ENCODE results near the gene POC1A. TPM values are rescaled to one million over a fixed set of nuclear protein-coding genes. Genes with fewer than 3 reads are reported as not detected.

The POC1A gene
- total RNA-seq, 1 experiment from 2014 or later, result 43.0 TPM

- Histone ChIP-seq H3K9me3 (ENCODE audit: low read length) (no peaks in the 10 kb centered on the region), H3K4me1 (ENCODE audit: insufficient read depth, low read length) (peaks cover 49% of the 10 kb centered on the region), H3K9me2 (replicated peaks; ENCODE audit: low read length) (no peaks in the 10 kb centered on the region), H4K20me1 (ENCODE audit: low read length) (peaks cover 10% of the 10 kb centered on the region), H3F3A (ENCODE audit: low read length, unreplicated experiment) (no peaks in the 10 kb centered on the region), H3K36me3 (ENCODE audit: low read depth, low read length) (peaks cover 40% of the 10 kb centered on the region), H3K27me3 (ENCODE audit: low read length) (no peaks in the 10 kb centered on the region), H3K4me3 (ENCODE audit: low read length) (no peak overlapping the region), H2AFZ (ENCODE audit: low read length) (no peak overlapping the region), H3K9ac (ENCODE audit: low read length) (no peak overlapping the region), H3K27ac (ENCODE audit: low read length) (no peak overlapping the region), H3K4me2 (ENCODE audit: low read length) (no peak overlapping the region), H3K79me2 (ENCODE audit: low read length) (peaks cover 59% of the 10 kb centered on the region)
- ATAC-seq, result no peak
- ChIA-PET CTCF (interaction anchor here (0.6 kb wide), 1 partner anchor 83 kb away, joined by 4 read pairs; no protein-coding TSS in a partner anchor), POLR2A (ENCODE audit: unreplicated experiment) (no interaction called here)
- TF ChIP-seq EZH2 (IDR thresholded peaks at IDR 0.05; ENCODE audit: low read length, unreplicated experiment), result no peak
- no peak for TF ChIP-seq CTCF (conservative IDR thresholded peaks at IDR 0.05; ENCODE audit: low read depth, low read length)
- no peak for TF ChIP-seq EZH2phosphoT487 (IDR thresholded peaks at IDR 0.05; ENCODE audit: borderline replicate concordance, low read length)
- no TSS peak for BruUV-seq (replicated peaks)
- no peak for DNase-seq
- intact Hi-C loops (cut with micrococcal nuclease), result loop anchor here (10.0 kb wide), 1 partner anchor 163 kb away; no protein-coding TSS in a partner anchor
Observed at GRCh38 chr3:52051444-52051843, 102.8 kb downstream of the POC1A start.

GRCh38 chr3:52050571-52050970 lies 103.7 kb downstream of the POC1A start:
- H3K79me2 ChIP-seq (ENCODE audit: low read length), result peaks cover 54% of the 10 kb centered on the region
- ATAC-seq, result no peak
- TF ChIP-seq EZH2 (IDR thresholded peaks at IDR 0.05; ENCODE audit: low read length, unreplicated experiment), result no peak
- no peak for TF ChIP-seq EZH2phosphoT487 (IDR thresholded peaks at IDR 0.05; ENCODE audit: borderline replicate concordance, low read length)
- no peak for TF ChIP-seq CTCF (conservative IDR thresholded peaks at IDR 0.05; ENCODE audit: low read depth, low read length)
- no TSS peak for BruUV-seq (replicated peaks)
- H3K4me2 ChIP-seq (ENCODE audit: low read length), result no peak overlapping the region
- H4K20me1 ChIP-seq (ENCODE audit: low read length), result peaks cover 10% of the 10 kb centered on the region
- H3K4me3 ChIP-seq (ENCODE audit: low read length), result no peak overlapping the region
- peaks cover 40% of the 10 kb centered on the region for H3K36me3 ChIP-seq (ENCODE audit: low read depth, low read length)
- ChIA-PET POLR2A (ENCODE audit: unreplicated experiment) (interaction anchor here (0.6 kb wide), 1 partner anchor 77 kb away, joined by 6 read pairs; no protein-coding TSS in a partner anchor), CTCF (interaction anchor here (0.6 kb wide), 1 partner anchor 109 kb away, joined by 4 read pairs; the partner anchor contains the start of gene RRP9)
- H2AFZ ChIP-seq (ENCODE audit: low read length), result no peak overlapping the region
- H3K4me1 ChIP-seq (ENCODE audit: insufficient read depth, low read length), result peaks cover 57% of the 10 kb centered on the region
- H3K9me3 ChIP-seq (ENCODE audit: low read length), result no peaks in the 10 kb centered on the region
- peaks cover 6% of the 10 kb centered on the region for H3F3A ChIP-seq (ENCODE audit: low read length, unreplicated experiment)
- H3K27ac ChIP-seq (ENCODE audit: low read length), result no peak overlapping the region
- no peaks in the 10 kb centered on the region for H3K27me3 ChIP-seq (ENCODE audit: low read length)
- no peak for DNase-seq
- no peaks in the 10 kb centered on the region for H3K9me2 ChIP-seq (replicated peaks; ENCODE audit: low read length)
- intact Hi-C loops (cut with micrococcal nuclease), result loop anchor here (10.0 kb wide), 1 partner anchor 164 kb away; no protein-coding TSS in a partner anchor
- no peak overlapping the region for H3K9ac ChIP-seq (ENCODE audit: low read length)

GRCh38 chr3:52049503-52049902 lies 104.7 kb downstream of the POC1A start:
- ChIA-PET POLR2A (ENCODE audit: unreplicated experiment) (no interaction called here), CTCF (no interaction called here)
- Histone ChIP-seq H4K20me1 (ENCODE audit: low read length) (peaks cover 7% of the 10 kb centered on the region), H3K4me1 (ENCODE audit: insufficient read depth, low read length) (peaks cover 64% of the 10 kb centered on the region), H3K4me2 (ENCODE audit: low read length) (no peak overlapping the region), H3K9me2 (replicated peaks; ENCODE audit: low read length) (no peaks in the 10 kb centered on the region), H3K4me3 (ENCODE audit: low read length) (no peak overlapping the region), H3F3A (ENCODE audit: low read length, unreplicated experiment) (peaks cover 6% of the 10 kb centered on the region), H3K27me3 (ENCODE audit: low read length) (no peaks in the 10 kb centered on the region), H3K79me2 (ENCODE audit: low read length) (peaks cover 43% of the 10 kb centered on the region), H3K36me3 (ENCODE audit: low read depth, low read length) (peaks cover 40% of the 10 kb centered on the region), H3K9me3 (ENCODE audit: low read length) (no peaks in the 10 kb centered on the region), H2AFZ (ENCODE audit: low read length) (no peak overlapping the region), H3K27ac (ENCODE audit: low read length) (no peak overlapping the region), H3K9ac (ENCODE audit: low read length) (no peak overlapping the region)
- ATAC-seq (no peak), DNase-seq (no peak)
- intact Hi-C loops (cut with micrococcal nuclease), result no loop called here
- BruUV-seq (replicated peaks), result no TSS peak
- TF ChIP-seq EZH2 (IDR thresholded peaks at IDR 0.05; ENCODE audit: low read length, unreplicated experiment), result no peak
- no peak for TF ChIP-seq CTCF (conservative IDR thresholded peaks at IDR 0.05; ENCODE audit: low read depth, low read length)
- TF ChIP-seq EZH2phosphoT487 (IDR thresholded peaks at IDR 0.05; ENCODE audit: borderline replicate concordance, low read length), result no peak
